Small intestine (tissue), 7 donors: ENCODE measurements around the gene ACTN2. TPM values are rescaled to one million over a fixed set of nuclear protein-coding genes. Genes with fewer than 3 reads are reported as not detected.

Source experiments
- DNase-seq, 2 donors: peaks; one replicate each; pipeline versions ENCODE4 v3.0.0 to v3.0.0-alpha.2; 2013
- FAIRE-seq: peaks from 2 replicates; lab custom pipeline; 2012; peaks lifted over from hg19 to GRCh38; lab: Jason Lieb, UNC
- H3K27ac ChIP-seq, 3 donors: one replicate each; pipeline ENCODE4 v1.5.1; 2013; ENCODE audit warnings: low read length in 2 of 3, mild to moderate bottlenecking in 2 of 3, control low read depth in 1 of 3, inconsistent platforms in 1 of 3, low read depth in 1 of 3, moderate library complexity in 1 of 3
- H3K27me3 ChIP-seq, 3 donors: one replicate each; pipeline ENCODE4 v1.6.1; 2013; ENCODE audit warnings: low read length in 3 of 3, inconsistent platforms in 1 of 3; ENCODE audit not compliant: control insufficient read depth in 3 of 3, insufficient read depth in 3 of 3
- H3K36me3 ChIP-seq, 3 donors: one replicate each; pipeline ENCODE4 v1.6.1; 2013; ENCODE audit warnings: low read length in 3 of 3, inconsistent platforms in 1 of 3, low read depth in 1 of 3, mild to moderate bottlenecking in 1 of 3, moderate library complexity in 1 of 3; ENCODE audit not compliant: control insufficient read depth in 3 of 3, insufficient read depth in 2 of 3
- H3K4me1 ChIP-seq, 3 donors: one replicate each; pipeline ENCODE4 v1.6.1; 2013; ENCODE audit warnings: low read length in 2 of 3, inconsistent platforms in 1 of 3, low read depth in 1 of 3, mild to moderate bottlenecking in 1 of 3, moderate library complexity in 1 of 3; ENCODE audit not compliant: control insufficient read depth in 3 of 3, insufficient read depth in 2 of 3
- H3K4me3 ChIP-seq, 3 donors: one replicate each; pipeline ENCODE4 v1.5.1; 2013; ENCODE audit warnings: low read length in 3 of 3, control low read depth in 1 of 3, inconsistent platforms in 1 of 3, low read depth in 1 of 3, mild to moderate bottlenecking in 1 of 3, moderate library complexity in 1 of 3
- H3K9me3 ChIP-seq, 2 donors: one replicate each; pipeline ENCODE4 v1.6.1; 2013; ENCODE audit warnings: low read depth in 1 of 2, low read length in 1 of 2; ENCODE audit not compliant: control insufficient read depth in 2 of 2, insufficient read depth in 1 of 2
- WGBS, 3 donors: extraction: QIAGEN DNeasy Blood & Tissue Kit; methylation state at CpG; one replicate each; pipeline ENCODE4 v1.1.7; 2013; 5-methylcytosine and 5-hydroxymethylcytosine counted together
- polyA plus RNA-seq, 4 donors: library from polyadenylated mRNA; stranded (reverse) in 3 of 4; unstranded in 1 of 4; fragments of 200-250 nt in 3 of 4; fragments of 120-200 nt in 1 of 4; gene quantifications; one replicate each; pipeline versions ENCODE4 v1.2.1 to v1.2.3, GENCODE V29; 2013
- donor health status: healthy with polysubstance abuse.
- donor health status: control.
- donor health status: control.
- donor health status: Bipolar disorder and iron deficiency.
- donor health status: healthy.

ACTN2 gene
- polyA plus RNA-seq, 4 donors, result 0.19 to 12.2 (median 2.9) TPM

GRCh38 chr1:236718328-236718727 is 32.0 kb downstream of the ACTN2 start:
- 61 to 66% (median 62%) methylated on average over 3 of the region's 3 CpGs for WGBS, 3 donors
- H3K9me3 ChIP-seq, result no peaks in the 10 kb centered on the region
- H3K27ac ChIP-seq, result no peak overlapping the region
- H3K4me3 ChIP-seq, result no peak overlapping the region
- H3K27me3 ChIP-seq, result no peaks in the 10 kb centered on the region
- H3K4me1 ChIP-seq, result no peaks in the 10 kb centered on the region
- no peak for DNase-seq
- H3K36me3 ChIP-seq, result no peaks in the 10 kb centered on the region
- no peak for FAIRE-seq

GRCh38 chr1:236720206-236720605 is 33.9 kb downstream of the ACTN2 start:
- 45 to 69% (median 49%) methylated on average over 3 of the region's 3 CpGs for WGBS, 3 donors
- no peak overlapping the region for H3K4me3 ChIP-seq
- DNase-seq (no peak), FAIRE-seq (no peak)
- H3K27me3 ChIP-seq, result peaks cover 0 to 3% (median 0%) of the 10 kb centered on the region in 3 donors
- H3K4me1 ChIP-seq, result no peaks in the 10 kb centered on the region
- H3K9me3 ChIP-seq, result no peaks in the 10 kb centered on the region
- no peak overlapping the region for H3K27ac ChIP-seq
- H3K36me3 ChIP-seq, result no peaks in the 10 kb centered on the region

GRCh38 chr1:236720611-236721010 is 34.3 kb downstream of the ACTN2 start:
- FAIRE-seq (no peak), DNase-seq (no peak)
- Histone ChIP-seq H3K36me3 (no peaks in the 10 kb centered on the region), H3K27me3 (peaks cover 0 to 3% (median 0%) of the 10 kb centered on the region in 3 donors), H3K4me3 (no peak overlapping the region), H3K9me3 (no peaks in the 10 kb centered on the region), H3K4me1 (no peaks in the 10 kb centered on the region), H3K27ac (no peak overlapping the region)
- WGBS, 3 donors, result 21 to 74% (median 52%) methylated on average over 1 of the region's 1 CpG

GRCh38 chr1:236724049-236724448 is 37.8 kb downstream of the ACTN2 start:
- Histone ChIP-seq H3K4me3 (no peak overlapping the region), H3K4me1 (no peaks in the 10 kb centered on the region), H3K9me3 (no peaks in the 10 kb centered on the region), H3K27me3 (peaks cover 0 to 5% (median 0%) of the 10 kb centered on the region in 3 donors), H3K36me3 (no peaks in the 10 kb centered on the region), H3K27ac (no peak overlapping the region)
- DNase-seq, result no peak
- WGBS, 3 donors, result 70 to 75% (median 71%) methylated on average over 6 of the region's 6 CpGs
- FAIRE-seq, result no peak

- DNase-seq, result no peak
- 73 to 79% (median 78%) methylated on average over 10 of the region's 10 CpGs for WGBS, 3 donors
- Histone ChIP-seq H3K27me3 (peaks cover 0 to 5% (median 0%) of the 10 kb centered on the region in 3 donors), H3K9me3 (no peaks in the 10 kb centered on the region), H3K36me3 (no peaks in the 10 kb centered on the region), H3K4me1 (no peaks in the 10 kb centered on the region), H3K27ac (no peak overlapping the region), H3K4me3 (no peak overlapping the region)
- FAIRE-seq, result no peak
These were observed 38.2 kb downstream of the ACTN2 start for GRCh38 chr1:236724506-236724905.

- H3K4me3 ChIP-seq, result no peak overlapping the region
- DNase-seq, result no peak
- peaks cover 0 to 5% (median 0%) of the 10 kb centered on the region in 3 donors for H3K27me3 ChIP-seq
- H3K4me1 ChIP-seq, result no peaks in the 10 kb centered on the region
- H3K9me3 ChIP-seq, result no peaks in the 10 kb centered on the region
- H3K27ac ChIP-seq, result no peak overlapping the region
- FAIRE-seq, result no peak
- H3K36me3 ChIP-seq, result no peaks in the 10 kb centered on the region
- 67 to 73% (median 67%) methylated on average over 3 of the region's 3 CpGs for WGBS, 3 donors
These were observed 39.4 kb downstream of the ACTN2 start for GRCh38 chr1:236725668-236726067.

GRCh38 chr1:236727521-236727920 is 41.2 kb downstream of the ACTN2 start:
- Histone ChIP-seq H3K9me3 (no peaks in the 10 kb centered on the region), H3K27me3 (peaks cover 0 to 5% (median 0%) of the 10 kb centered on the region in 3 donors), H3K4me3 (no peak overlapping the region), H3K4me1 (no peaks in the 10 kb centered on the region), H3K27ac (no peak overlapping the region), H3K36me3 (no peaks in the 10 kb centered on the region)
- no peak for FAIRE-seq
- DNase-seq, result no peak
- WGBS, 3 donors, result 41 to 70% (median 64%) methylated on average over 11 of the region's 11 CpGs

- no peak overlapping the region for H3K4me3 ChIP-seq
- DNase-seq (no peak), FAIRE-seq (no peak)
- WGBS, 3 donors, result 46 to 75% (median 54%) methylated on average over 4 of the region's 4 CpGs
- H3K4me1 ChIP-seq, result no peaks in the 10 kb centered on the region
- H3K36me3 ChIP-seq, result no peaks in the 10 kb centered on the region
- no peak overlapping the region for H3K27ac ChIP-seq
- H3K9me3 ChIP-seq, result no peaks in the 10 kb centered on the region
- peaks cover 0 to 5% (median 0%) of the 10 kb centered on the region in 3 donors for H3K27me3 ChIP-seq
These were observed 42.5 kb downstream of the ACTN2 start for GRCh38 chr1:236728752-236729151.

- Histone ChIP-seq H3K4me1 (no peaks in the 10 kb centered on the region), H3K9me3 (no peaks in the 10 kb centered on the region), H3K4me3 (no peak overlapping the region), H3K27me3 (peaks cover 0 to 2% (median 0%) of the 10 kb centered on the region in 3 donors), H3K27ac (no peak overlapping the region), H3K36me3 (no peaks in the 10 kb centered on the region)
- 77 to 85% (median 82%) methylated on average over 3 of the region's 3 CpGs for WGBS, 3 donors
- DNase-seq (no peak), FAIRE-seq (no peak)
These were observed 47.4 kb downstream of the ACTN2 start for GRCh38 chr1:236733653-236734052.
